GM19397 (cell line): ENCODE results near the gene DAAM2.

Experiments used
- ATAC-seq: cut with Tn5 transposase; IDR thresholded peaks from one replicate; pipeline ENCODE4 v1.9.1; 2021; ENCODE audit warnings: mild to moderate bottlenecking, moderate library complexity; ENCODE audit not compliant: unreplicated experiment

DAAM2 gene

GRCh38 chr6:39925191-39925930, 133.2 kb downstream of the DAAM2 start:
- ATAC-seq: no peak

GRCh38 chr6:39925931-39926290, 133.7 kb downstream of the DAAM2 start:
- ATAC-seq: no peak

GRCh38 chr6:39926668-39927067, 134.5 kb downstream of the DAAM2 start:
- ATAC-seq: no peak

GRCh38 chr6:39927159-39927558, 135.0 kb downstream of the DAAM2 start:
- no peak for ATAC-seq

GRCh38 chr6:39929039-39929732, 137.0 kb downstream of the DAAM2 start:
- ATAC-seq: no peak

GRCh38 chr6:39929733-39930461, 137.7 kb downstream of the DAAM2 start:
- ATAC-seq: no peak

- no peak for ATAC-seq
Measured at GRCh38 chr6:39930540-39930939, 138.4 kb downstream of the DAAM2 start.

GRCh38 chr6:39931607-39932006, 139.4 kb downstream of the DAAM2 start:
- ATAC-seq: no peak

- ATAC-seq: no peak
Measured at GRCh38 chr6:39932386-39932910, 140.3 kb downstream of the DAAM2 start.

- no peak for ATAC-seq
Measured at GRCh38 chr6:39933669-39934130, 141.5 kb downstream of the DAAM2 start.

- no peak for ATAC-seq
Measured at GRCh38 chr6:39934131-39934757, 142.1 kb downstream of the DAAM2 start, which contains the start of gene MOCS1. Gene MOCS1, minus strand, starts transcription at chr6:39934462. Its CDS starts 45 bp downstream, at chr6:39934417.

GRCh38 chr6:39935241-39935640, 143.1 kb downstream of the DAAM2 start:
- ATAC-seq: no peak

- ATAC-seq: no peak
Measured at GRCh38 chr6:39936857-39937256, 144.7 kb downstream of the DAAM2 start.

- ATAC-seq: no peak
Measured at GRCh38 chr6:39937686-39938333, 145.6 kb downstream of the DAAM2 start.

- no peak for ATAC-seq
Measured at GRCh38 chr6:39938773-39939654, 146.8 kb downstream of the DAAM2 start.

GRCh38 chr6:39941138-39941537, 149.0 kb downstream of the DAAM2 start:
- no peak for ATAC-seq

GRCh38 chr6:39941820-39942219, 149.6 kb downstream of the DAAM2 start:
- no peak for ATAC-seq

GRCh38 chr6:39942903-39943580, 150.9 kb downstream of the DAAM2 start:
- no peak for ATAC-seq

- ATAC-seq: no peak
Measured at GRCh38 chr6:39945626-39946025, 153.4 kb downstream of the DAAM2 start.
